IgD-negative memory B cell (primary cell): ENCODE measurements around the gene HID1. TPM values are rescaled to one million over a fixed set of nuclear protein-coding genes. Genes with fewer than 3 reads are reported as not detected.
A peak's percentile ranks its signal among the peaks of the same experiment; 100 is the strongest.

ENCODE experiments used
- H3K27ac Mint-ChIP-seq, 3 donors: one replicate each; pipeline ENCODE4 v1.8.0; 2020 to 2022; ENCODE audit warnings: mild to moderate bottlenecking in 3 of 3, mixed read lengths in 3 of 3, moderate library complexity in 1 of 3
- H3K27me3 Mint-ChIP-seq: one replicate; pipeline ENCODE4 v1.8.0; 2021; ENCODE audit warnings: mixed read lengths
- H3K36me3 Mint-ChIP-seq: one replicate; pipeline ENCODE4 v1.8.0; 2020; ENCODE audit warnings: mild to moderate bottlenecking, mixed read lengths
- H3K4me1 Mint-ChIP-seq, 3 donors: one replicate each; pipeline ENCODE4 v1.8.0; 2020 to 2022; ENCODE audit warnings: mixed read lengths in 3 of 3, mild to moderate bottlenecking in 1 of 3
- H3K4me3 Mint-ChIP-seq, 4 donors: one replicate each; pipeline ENCODE4 v1.8.0; 2020 to 2022; ENCODE audit warnings: mild to moderate bottlenecking in 4 of 4, mixed read lengths in 4 of 4, moderate library complexity in 3 of 4
- H3K9me3 Mint-ChIP-seq, 3 donors: one replicate each; pipeline ENCODE4 v1.8.0; 2020 to 2021; ENCODE audit warnings: mixed read lengths in 3 of 3, mild to moderate bottlenecking in 1 of 3
- polyA plus RNA-seq: library from polyadenylated mRNA; unstranded; fragments of 300-500 nt; fragmentation: Illumina TruSeq; gene quantifications from one replicate; pipeline ENCODE4 v1.2.3, GENCODE V29; 2021

HID1 gene
- polyA plus RNA-seq, 1 donor from 2014 or later, result 1.2 TPM

GRCh38 chr17:75005291-75005690, 32.7 kb upstream of the HID1 start:
- Mint-ChIP-seq H3K27ac (no peak overlapping the region), H3K9me3 (no peaks in the 10 kb centered on the region), H3K27me3 (peaks cover 2% of the 10 kb centered on the region), H3K4me3 (no peak overlapping the region), H3K4me1 (no peaks in the 10 kb centered on the region), H3K36me3 (no peaks in the 10 kb centered on the region)

- no peaks in the 10 kb centered on the region for H3K9me3 Mint-ChIP-seq
- H3K36me3 Mint-ChIP-seq, result no peaks in the 10 kb centered on the region
- H3K4me3 Mint-ChIP-seq, result no peak overlapping the region
- H3K27ac Mint-ChIP-seq, result no peak overlapping the region
- no peaks in the 10 kb centered on the region for H3K4me1 Mint-ChIP-seq
- peaks cover 2% of the 10 kb centered on the region for H3K27me3 Mint-ChIP-seq
Measured at GRCh38 chr17:75004371-75004770, 31.8 kb upstream of the HID1 start.

GRCh38 chr17:75003957-75004355, 31.4 kb upstream of the HID1 start:
- Mint-ChIP-seq H3K4me1 (no peaks in the 10 kb centered on the region), H3K9me3 (no peaks in the 10 kb centered on the region), H3K4me3 (no peak overlapping the region), H3K36me3 (no peaks in the 10 kb centered on the region), H3K27ac (no peak overlapping the region), H3K27me3 (peaks cover 2% of the 10 kb centered on the region)

- Mint-ChIP-seq H3K36me3 (no peaks in the 10 kb centered on the region), H3K27me3 (peaks cover 2% of the 10 kb centered on the region), H3K4me3 (no peak overlapping the region), H3K27ac (no peak overlapping the region), H3K9me3 (no peaks in the 10 kb centered on the region), H3K4me1 (no peaks in the 10 kb centered on the region)
Measured at GRCh38 chr17:75003070-75003956, 30.8 kb upstream of the HID1 start.

GRCh38 chr17:75001915-75002843, 29.6 kb upstream of the HID1 start:
- Mint-ChIP-seq H3K27me3 (no peaks in the 10 kb centered on the region), H3K4me3 (no peak overlapping the region), H3K9me3 (no peaks in the 10 kb centered on the region), H3K27ac (no peak overlapping the region), H3K36me3 (no peaks in the 10 kb centered on the region), H3K4me1 (no peaks in the 10 kb centered on the region)

GRCh38 chr17:74999523-74999922, 27.0 kb upstream of the HID1 start:
- Mint-ChIP-seq H3K4me3 (no peak overlapping the region), H3K27ac (no peak overlapping the region), H3K9me3 (no peaks in the 10 kb centered on the region), H3K4me1 (no peaks in the 10 kb centered on the region), H3K27me3 (no peaks in the 10 kb centered on the region), H3K36me3 (no peaks in the 10 kb centered on the region)

GRCh38 chr17:74998783-74999182, 26.2 kb upstream of the HID1 start:
- peak overlapping the region in 1 of 4 donors; percentile 49 for H3K4me3 Mint-ChIP-seq
- no peaks in the 10 kb centered on the region for H3K27me3 Mint-ChIP-seq
- H3K9me3 Mint-ChIP-seq, result no peaks in the 10 kb centered on the region
- no peaks in the 10 kb centered on the region for H3K36me3 Mint-ChIP-seq
- no peak overlapping the region for H3K27ac Mint-ChIP-seq
- H3K4me1 Mint-ChIP-seq, result no peaks in the 10 kb centered on the region

GRCh38 chr17:74995847-74996246, 23.3 kb upstream of the HID1 start:
- Mint-ChIP-seq H3K4me1 (no peaks in the 10 kb centered on the region), H3K27ac (no peak overlapping the region), H3K4me3 (no peak overlapping the region)

GRCh38 chr17:74994440-74994839, 21.9 kb upstream of the HID1 start:
- peaks cover 0 to 1% (median 0%) of the 10 kb centered on the region in 3 donors for H3K4me1 Mint-ChIP-seq
- H3K4me3 Mint-ChIP-seq, result no peak overlapping the region
- H3K27me3 Mint-ChIP-seq, result no peaks in the 10 kb centered on the region
- H3K27ac Mint-ChIP-seq, result no peak overlapping the region
- H3K9me3 Mint-ChIP-seq, result no peaks in the 10 kb centered on the region
- no peaks in the 10 kb centered on the region for H3K36me3 Mint-ChIP-seq

More at GRCh38 chr17:74995847-74996246, 23.3 kb upstream of the HID1 start:
- no peaks in the 10 kb centered on the region for H3K27me3 Mint-ChIP-seq
- H3K36me3 Mint-ChIP-seq, result no peaks in the 10 kb centered on the region
- no peaks in the 10 kb centered on the region for H3K9me3 Mint-ChIP-seq

- no peaks in the 10 kb centered on the region for H3K9me3 Mint-ChIP-seq
- no peaks in the 10 kb centered on the region for H3K36me3 Mint-ChIP-seq
- H3K27me3 Mint-ChIP-seq, result peaks cover 7% of the 10 kb centered on the region
- H3K27ac Mint-ChIP-seq, result peak overlapping the region in 1 of 3 donors; percentile 57
- H3K4me3 Mint-ChIP-seq, result peak overlapping the region in 1 of 4 donors; percentile 26
- peaks cover 1 to 3% (median 3%) of the 10 kb centered on the region in 3 donors for H3K4me1 Mint-ChIP-seq
Measured at GRCh38 chr17:74992223-74992622, 19.7 kb upstream of the HID1 start.

- H3K27me3 Mint-ChIP-seq, result peaks cover 15% of the 10 kb centered on the region
- H3K36me3 Mint-ChIP-seq, result no peaks in the 10 kb centered on the region
- no peak overlapping the region for H3K27ac Mint-ChIP-seq
- peaks cover 4 to 6% (median 5%) of the 10 kb centered on the region in 3 donors for H3K4me1 Mint-ChIP-seq
- no peak overlapping the region for H3K4me3 Mint-ChIP-seq
- no peaks in the 10 kb centered on the region for H3K9me3 Mint-ChIP-seq
Measured at GRCh38 chr17:74990581-74991105, 18.1 kb upstream of the HID1 start.

GRCh38 chr17:74987909-74988711, 15.6 kb upstream of the HID1 start:
- no peak overlapping the region for H3K27ac Mint-ChIP-seq
- H3K4me1 Mint-ChIP-seq, result peaks cover 4 to 6% (median 6%) of the 10 kb centered on the region in 3 donors
- no peaks in the 10 kb centered on the region for H3K36me3 Mint-ChIP-seq
- H3K9me3 Mint-ChIP-seq, result no peaks in the 10 kb centered on the region
- peaks cover 15% of the 10 kb centered on the region for H3K27me3 Mint-ChIP-seq
- peak overlapping the region; percentile 72 to 88 (median 79) for H3K4me3 Mint-ChIP-seq

- H3K27me3 Mint-ChIP-seq, result peaks cover 15% of the 10 kb centered on the region
- H3K4me3 Mint-ChIP-seq, result peak within 1 kb of the TSS; percentile 78 to 94 (median 90)
- peaks cover 5 to 8% (median 6%) of the 10 kb centered on the region in 3 donors for H3K4me1 Mint-ChIP-seq
- H3K27ac Mint-ChIP-seq, result peak within 1 kb of the TSS in 2 of 3 donors; percentile 40 to 69
- no peaks in the 10 kb centered on the region for H3K9me3 Mint-ChIP-seq
- no peaks in the 10 kb centered on the region for H3K36me3 Mint-ChIP-seq
Measured at GRCh38 chr17:74987418-74987908, 14.9 kb upstream of the HID1 start, which contains the start of gene CDR2L. CDR2L (plus strand) TSS chr17:74987632; CDS start chr17:74988044, 412 bp downstream.

- peaks cover 10 to 14% (median 12%) of the 10 kb centered on the region in 3 donors for H3K4me1 Mint-ChIP-seq
- no peaks in the 10 kb centered on the region for H3K9me3 Mint-ChIP-seq
- no peak overlapping the region for H3K4me3 Mint-ChIP-seq
- peaks cover 19% of the 10 kb centered on the region for H3K27me3 Mint-ChIP-seq
- no peaks in the 10 kb centered on the region for H3K36me3 Mint-ChIP-seq
- peak overlapping the region in 2 of 3 donors; percentile 68 to 69 for H3K27ac Mint-ChIP-seq
Measured at GRCh38 chr17:74986206-74986576, 13.6 kb upstream of the HID1 start.
